Measurements from ENCODE around the gene TNFAIP2.

Gene TNFAIP2

GRCh38 chr14:103127356-103127755 lies 4.1 kb downstream of the TNFAIP2 start:
- H3K4me3 ChIP-seq (ENCODE audit: severe bottlenecking) = peak overlapping the region; percentile 22
- DNase-seq (ENCODE audit: low spot score) = peak; percentile 65
- H3K27me3 ChIP-seq (ENCODE audit: insufficient read depth, poor library complexity, severe bottlenecking) = no peaks in the 10 kb centered on the region
- ATAC-seq (ENCODE audit: low read depth) = no peak
- peak overlapping the region; percentile 94 for H3K27ac ChIP-seq (ENCODE audit: poor library complexity, severe bottlenecking)
- peaks cover 54% of the 10 kb centered on the region for H3K4me1 ChIP-seq (ENCODE audit: insufficient read depth, poor library complexity, severe bottlenecking)
- H3K36me3 ChIP-seq (ENCODE audit: low read depth) = no peaks in the 10 kb centered on the region
- no peaks in the 10 kb centered on the region for H3K9me3 ChIP-seq (ENCODE audit: severe bottlenecking)
- TF ChIP-seq CTCF (IDR thresholded peaks at IDR 0.05; ENCODE audit: poor library complexity, severe bottlenecking) = peak; percentile 63

DNA sequence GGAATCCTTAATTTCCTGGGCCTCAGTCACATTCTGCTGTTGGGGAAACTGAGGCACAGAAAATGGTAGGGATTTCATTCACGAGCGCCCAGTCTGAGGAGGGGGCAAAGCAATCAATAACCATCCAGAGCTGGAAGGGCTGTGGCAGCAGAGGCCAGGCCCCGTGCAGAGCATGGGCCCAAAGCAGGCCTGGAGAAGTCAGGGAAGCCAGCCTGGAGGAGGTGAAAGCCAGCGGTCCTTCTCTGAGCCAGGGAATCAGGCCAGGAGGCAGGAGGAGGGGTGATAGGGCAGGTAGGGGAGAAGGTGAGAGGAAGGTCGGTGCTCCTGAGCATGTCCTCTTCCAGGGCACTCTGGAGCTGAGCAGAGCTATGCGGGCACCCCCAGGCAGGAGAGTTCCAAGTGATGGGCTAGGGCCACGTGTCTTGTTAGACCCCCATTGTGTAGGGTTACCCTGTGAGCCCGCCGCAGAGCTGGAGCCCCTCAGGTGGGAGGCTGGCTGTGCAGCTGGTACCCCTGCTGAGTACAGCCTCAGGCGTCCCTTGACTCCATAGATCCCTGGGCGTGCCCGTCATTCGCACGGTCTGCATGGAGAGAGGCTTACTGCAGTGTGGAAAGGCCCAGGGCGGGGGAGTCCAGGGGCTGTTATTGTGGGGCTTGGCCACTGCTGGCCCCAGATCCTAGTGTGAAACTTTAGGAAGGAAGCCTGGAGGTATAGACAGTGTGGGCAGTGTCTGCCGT lies 4.8 kb downstream of the TNFAIP2 start:
- H3K4me1 ChIP-seq (ENCODE audit: insufficient read depth, poor library complexity, severe bottlenecking) = peaks cover 48% of the 10 kb centered on the region
- peak overlapping the region; percentile 94 for H3K27ac ChIP-seq (ENCODE audit: poor library complexity, severe bottlenecking)
- no peaks in the 10 kb centered on the region for H3K9me3 ChIP-seq (ENCODE audit: severe bottlenecking)
- H3K4me3 ChIP-seq (ENCODE audit: severe bottlenecking) = no peak overlapping the region
- no peaks in the 10 kb centered on the region for H3K27me3 ChIP-seq (ENCODE audit: insufficient read depth, poor library complexity, severe bottlenecking)
- TF ChIP-seq CTCF (IDR thresholded peaks at IDR 0.05; ENCODE audit: poor library complexity, severe bottlenecking) = no peak
- DNase-seq (ENCODE audit: low spot score) (peak; percentile 87), ATAC-seq (ENCODE audit: low read depth) (peak; percentile 39)
- peaks cover 4% of the 10 kb centered on the region for H3K36me3 ChIP-seq (ENCODE audit: low read depth)

- H3K27me3 ChIP-seq (ENCODE audit: insufficient read depth, poor library complexity, severe bottlenecking) = no peaks in the 10 kb centered on the region
- no peaks in the 10 kb centered on the region for H3K9me3 ChIP-seq (ENCODE audit: severe bottlenecking)
- DNase-seq (ENCODE audit: low spot score) (peak; percentile 88), ATAC-seq (ENCODE audit: low read depth) (peak; percentile 52)
- H3K36me3 ChIP-seq (ENCODE audit: low read depth) = peaks cover 6% of the 10 kb centered on the region
- no peak overlapping the region for H3K4me3 ChIP-seq (ENCODE audit: severe bottlenecking)
- TF ChIP-seq CTCF (IDR thresholded peaks at IDR 0.05; ENCODE audit: poor library complexity, severe bottlenecking) = no peak
- peak overlapping the region; percentile 94 for H3K27ac ChIP-seq (ENCODE audit: poor library complexity, severe bottlenecking)
- H3K4me1 ChIP-seq (ENCODE audit: insufficient read depth, poor library complexity, severe bottlenecking) = peaks cover 48% of the 10 kb centered on the region
Observed at GRCh38 chr14:103128631-103129300, 5.5 kb downstream of the TNFAIP2 start.

DNA sequence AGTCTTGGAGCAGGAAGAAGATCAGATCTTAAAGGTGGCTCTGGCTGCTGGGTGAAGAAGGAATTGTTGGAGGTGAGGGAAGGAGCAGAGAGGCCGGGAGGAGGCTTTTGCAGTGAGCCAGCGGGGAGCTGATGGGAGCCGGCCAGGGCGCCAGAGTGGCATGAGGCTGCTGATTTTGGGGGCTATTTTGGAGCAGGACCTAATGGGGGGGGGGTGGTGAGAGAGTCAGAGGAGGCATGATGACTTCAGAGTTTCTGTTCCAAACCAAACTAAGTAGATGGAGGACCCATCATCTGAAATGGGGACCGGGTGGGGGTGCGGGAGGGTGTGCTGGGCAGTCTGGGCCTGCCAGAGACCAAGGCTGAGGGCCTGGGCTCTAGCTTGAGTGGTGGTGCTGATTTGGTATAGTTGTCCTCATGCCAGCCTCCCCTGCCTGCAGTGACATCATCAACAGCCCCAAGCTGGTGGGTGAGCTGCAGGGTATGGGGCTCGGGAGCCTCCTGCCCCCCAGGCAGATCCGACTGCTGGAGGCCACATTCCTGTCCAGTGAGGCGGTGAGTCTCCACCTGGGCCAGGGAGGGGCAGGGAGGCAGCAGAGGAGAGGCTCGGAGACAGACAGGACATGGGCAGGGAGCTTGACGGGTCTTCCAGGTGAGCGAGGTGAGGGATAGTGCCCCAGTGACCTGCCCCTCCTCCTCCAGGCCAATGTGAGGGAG lies 6.2 kb downstream of the TNFAIP2 start:
- DNase-seq (ENCODE audit: low spot score) (peak; percentile 89), ATAC-seq (ENCODE audit: low read depth) (peak; percentile 62)
- H3K4me1 ChIP-seq (ENCODE audit: insufficient read depth, poor library complexity, severe bottlenecking) = peaks cover 45% of the 10 kb centered on the region
- TF ChIP-seq CTCF (IDR thresholded peaks at IDR 0.05; ENCODE audit: poor library complexity, severe bottlenecking) = no peak
- peak overlapping the region; percentile 94 for H3K27ac ChIP-seq (ENCODE audit: poor library complexity, severe bottlenecking)
- no peak overlapping the region for H3K4me3 ChIP-seq (ENCODE audit: severe bottlenecking)
- H3K27me3 ChIP-seq (ENCODE audit: insufficient read depth, poor library complexity, severe bottlenecking) = no peaks in the 10 kb centered on the region
- peaks cover 6% of the 10 kb centered on the region for H3K36me3 ChIP-seq (ENCODE audit: low read depth)
- H3K9me3 ChIP-seq (ENCODE audit: severe bottlenecking) = no peaks in the 10 kb centered on the region
